Forelimb muscle (tissue), 1 donor: Measurements from ENCODE around the gene CR1. TPM values are rescaled to one million over a fixed set of nuclear protein-coding genes. Genes with fewer than 3 reads are reported as not detected.
"Not testable (repeated sequence)": the region's sequence is repeated elsewhere in the genome, so short reads cannot be mapped to it uniquely, and the experiment has no call there.

Experiments
- DNase-seq: peaks from one replicate; pipeline ENCODE4 v3.0.0-alpha.2; 2013; ENCODE audit warnings: low read depth
- polyA plus RNA-seq: library from polyadenylated mRNA; unstranded; fragments of 120-200 nt; gene quantifications from one replicate; pipeline ENCODE4 v1.2.1, GENCODE V29; 2013; ENCODE audit not compliant: insufficient read length

The CR1 gene
- polyA plus RNA-seq: 0.78 TPM

- no peak for DNase-seq
Observed at GRCh38 chr1:207495801-207496792, at the start of gene CR1. CR1 (plus strand) TSS chr1:207496157; CDS start chr1:207496268, 111 bp downstream.

DNA sequence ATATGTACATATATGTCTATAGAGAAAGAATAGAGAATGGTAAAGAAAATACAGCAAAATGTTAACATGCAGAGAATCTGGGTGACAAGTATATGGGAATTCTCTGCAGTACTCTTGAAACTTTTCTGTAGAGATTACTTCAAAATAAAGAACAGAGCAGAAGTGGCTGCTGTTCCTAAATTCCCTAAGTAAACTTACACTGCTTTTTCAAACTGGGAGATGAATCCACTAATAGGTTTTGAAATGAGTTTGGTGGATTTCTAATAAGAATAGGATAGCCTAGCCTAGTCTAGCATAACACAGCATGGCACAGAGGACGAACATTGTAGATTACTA, 42.3 kb upstream of the CR1 start:
- no peak for DNase-seq

DNA sequence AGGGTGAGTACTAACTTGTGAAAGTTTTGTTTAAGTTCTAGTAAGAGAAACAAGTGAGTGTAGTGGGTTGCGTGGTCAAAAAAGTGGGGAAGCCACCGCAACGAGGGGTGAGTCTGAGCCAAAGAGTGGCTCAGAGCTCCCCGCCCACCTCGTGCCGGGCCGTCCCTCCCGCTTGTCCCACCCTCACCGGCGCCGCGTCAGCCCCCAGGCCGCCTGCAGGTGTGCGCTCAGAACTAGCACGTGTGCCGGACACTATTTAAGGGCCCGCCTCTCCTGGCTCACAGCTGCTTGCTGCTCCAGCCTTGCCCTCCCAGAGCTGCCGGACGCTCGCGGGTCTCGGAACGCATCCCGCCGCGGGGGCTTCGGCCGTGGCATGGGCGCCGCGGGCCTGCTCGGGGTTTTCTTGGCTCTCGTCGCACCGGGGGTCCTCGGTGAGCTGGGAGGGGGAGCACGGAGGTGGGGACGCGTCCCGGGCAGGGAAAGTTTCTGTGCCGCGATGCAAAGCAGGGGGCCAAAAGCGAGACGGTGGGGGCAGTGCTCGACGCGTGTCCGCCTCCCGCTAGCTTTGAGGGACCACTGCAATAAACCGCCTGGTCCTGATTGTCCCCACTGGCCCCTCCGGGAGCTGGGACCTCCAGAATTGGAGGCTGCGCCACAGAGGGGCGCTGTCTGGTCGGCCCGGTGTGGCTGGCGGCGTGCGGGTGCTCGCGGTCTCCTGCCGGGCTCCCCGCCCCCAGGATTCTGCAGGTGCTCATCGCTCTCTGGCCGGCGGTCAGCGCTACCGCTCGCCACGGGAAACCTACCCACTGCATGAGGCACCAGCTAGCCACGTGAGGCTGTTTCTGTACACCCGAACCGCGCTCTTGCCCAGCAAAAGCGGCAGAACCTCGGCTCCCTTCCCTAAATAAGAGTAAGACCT, 41.7 kb upstream of the CR1 start, which contains the start of gene CR2:
CR2 (plus strand) TSS at position 283 of the 919 bp plus-strand sequence; CDS start at position 374, 91 bp downstream.
- no peak for DNase-seq

DNA sequence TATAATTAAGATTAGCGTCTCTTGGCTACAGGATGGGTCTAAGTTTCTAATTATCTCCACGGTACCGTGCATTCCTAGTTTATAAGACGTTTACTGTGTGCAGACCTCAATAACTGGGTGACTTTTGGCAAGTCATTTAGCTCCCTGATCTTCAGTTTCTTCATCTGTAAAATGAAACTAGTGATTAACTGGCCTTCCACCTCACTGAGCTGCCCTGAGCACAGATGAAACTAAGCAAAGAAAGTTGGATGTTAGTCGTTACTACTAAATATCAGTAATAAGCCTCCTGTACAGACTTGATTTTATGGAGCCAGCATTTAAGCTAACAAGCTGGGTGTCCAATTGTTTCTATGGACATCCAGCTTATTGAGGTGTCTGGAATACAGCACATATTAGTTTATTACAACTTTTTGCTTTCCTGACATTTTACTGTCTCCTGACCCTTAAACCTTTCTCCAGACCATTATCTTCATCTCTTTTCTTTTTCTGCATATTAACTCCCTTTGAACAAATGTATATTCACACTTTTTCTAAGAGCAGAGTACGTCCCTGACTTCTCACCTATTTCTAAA, 40.7 kb upstream of the CR1 start:
- DNase-seq: no peak

DNA sequence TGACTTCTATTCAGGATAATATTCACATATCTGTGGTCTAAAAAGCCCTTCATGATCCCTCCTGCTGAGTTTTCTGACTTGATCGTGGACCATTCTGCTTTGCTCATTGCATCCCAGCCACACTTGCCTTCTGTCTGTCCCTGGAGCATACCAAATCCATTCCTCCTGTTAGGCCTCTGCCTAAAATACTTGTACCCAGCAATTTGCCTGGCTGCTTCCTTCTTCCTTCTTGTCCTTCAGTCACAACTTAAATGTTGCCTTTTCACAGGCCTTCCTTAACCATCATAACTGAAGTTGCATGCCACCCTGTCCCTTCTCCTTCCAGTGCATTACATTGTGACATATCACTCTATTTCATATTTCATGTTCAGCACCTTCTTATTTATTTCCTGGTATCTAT, 37.5 kb upstream of the CR1 start:
- DNase-seq: no peak

DNA sequence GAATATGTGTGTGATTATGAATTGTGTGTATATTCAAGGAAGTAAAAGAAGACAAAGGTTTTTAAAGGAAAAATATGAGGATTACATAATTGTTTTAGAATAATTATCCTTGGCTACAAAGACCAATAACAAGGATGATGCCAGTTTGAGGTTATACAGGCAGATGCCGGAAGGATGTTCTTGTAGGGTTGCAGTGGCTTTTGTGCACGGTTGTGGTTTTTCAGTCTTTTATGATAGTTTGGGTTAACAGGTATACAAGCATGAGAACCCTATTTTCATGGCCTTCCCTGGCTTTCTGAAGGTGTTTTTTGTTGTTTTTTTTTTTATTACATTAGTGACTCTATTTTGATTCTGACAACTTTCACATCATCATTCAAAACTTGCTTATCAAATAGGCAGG, 36.9 kb upstream of the CR1 start:
- no peak for DNase-seq

DNA sequence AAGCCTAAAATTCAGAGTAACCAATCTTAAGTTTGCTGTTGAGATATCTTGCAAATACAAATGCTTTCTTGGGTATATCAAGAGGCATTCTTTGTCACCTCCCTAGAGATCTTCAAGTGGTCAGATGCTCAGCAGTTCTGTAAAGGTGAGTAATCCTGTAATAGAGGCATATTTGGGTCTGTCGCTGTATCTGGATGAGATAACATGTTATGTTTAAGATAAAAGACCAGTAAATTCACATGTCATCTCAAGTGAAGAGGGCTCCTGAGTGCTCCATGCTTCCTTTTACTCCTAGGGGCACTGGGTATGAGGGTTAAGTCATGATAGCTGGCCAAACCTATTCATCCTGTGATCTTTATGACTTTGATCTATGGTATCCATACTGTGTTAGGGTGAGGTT, 34.3 kb upstream of the CR1 start:
- no peak for DNase-seq

DNA sequence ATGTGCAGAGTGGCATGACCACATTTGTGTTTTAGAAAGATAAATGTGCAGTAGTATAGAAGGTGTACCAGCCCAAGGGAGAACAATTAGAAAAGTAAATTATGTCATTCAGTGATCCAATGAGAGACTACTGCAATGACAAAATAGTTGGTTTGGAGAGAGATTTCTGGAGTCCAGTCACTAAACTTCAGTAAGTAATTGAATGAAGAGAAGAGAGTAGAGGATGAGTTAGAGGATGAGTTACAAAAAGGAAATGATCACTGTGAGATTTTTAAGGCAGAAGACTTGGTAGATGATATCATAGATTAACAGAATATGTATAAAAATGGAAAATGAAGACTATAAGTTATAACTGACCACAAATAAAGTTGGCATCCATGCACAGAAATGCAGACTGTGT, 33.4 kb upstream of the CR1 start:
- DNase-seq: no peak

DNA sequence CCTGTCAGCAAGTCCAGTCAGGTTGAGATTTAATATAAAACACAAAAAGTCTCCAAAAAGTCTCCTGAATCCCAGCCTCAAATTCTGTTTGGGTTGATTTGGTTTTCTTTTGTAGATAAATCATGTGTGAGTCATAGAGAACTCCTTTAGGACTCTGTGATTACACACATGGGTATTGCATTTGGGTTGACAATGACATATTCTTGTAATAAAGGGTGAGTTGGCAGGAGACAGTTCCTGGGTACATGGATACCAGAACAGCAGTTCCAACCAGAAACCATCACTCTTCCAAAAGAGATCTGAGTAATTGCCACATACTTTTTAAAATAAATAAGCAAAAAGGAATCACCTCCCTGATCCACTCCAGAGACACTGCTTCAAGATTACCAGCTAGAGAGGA, 32.9 kb upstream of the CR1 start:
- no peak for DNase-seq

DNA sequence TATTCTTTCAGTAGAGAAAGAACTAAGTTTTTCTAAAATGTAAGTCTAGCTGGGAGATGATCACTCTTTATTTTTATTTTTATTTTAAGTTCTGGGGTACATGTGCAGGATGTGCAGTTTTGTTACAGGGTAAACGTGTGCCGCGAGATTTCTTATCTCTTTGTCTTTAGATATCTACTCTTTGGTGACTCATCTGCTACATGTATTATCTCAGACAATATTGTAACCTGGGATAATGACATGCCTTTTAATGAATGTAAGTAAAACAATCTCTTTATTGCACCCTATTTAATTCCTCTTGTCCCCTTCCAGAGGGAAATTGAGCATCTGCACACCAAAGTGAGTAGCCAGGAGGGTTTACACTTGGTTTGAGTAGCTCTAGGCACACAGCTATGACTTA, 32.4 kb upstream of the CR1 start:
- DNase-seq: no peak

- DNase-seq: no peak
Observed at GRCh38 chr1:207470927-207471326, 25.0 kb upstream of the CR1 start.

DNA sequence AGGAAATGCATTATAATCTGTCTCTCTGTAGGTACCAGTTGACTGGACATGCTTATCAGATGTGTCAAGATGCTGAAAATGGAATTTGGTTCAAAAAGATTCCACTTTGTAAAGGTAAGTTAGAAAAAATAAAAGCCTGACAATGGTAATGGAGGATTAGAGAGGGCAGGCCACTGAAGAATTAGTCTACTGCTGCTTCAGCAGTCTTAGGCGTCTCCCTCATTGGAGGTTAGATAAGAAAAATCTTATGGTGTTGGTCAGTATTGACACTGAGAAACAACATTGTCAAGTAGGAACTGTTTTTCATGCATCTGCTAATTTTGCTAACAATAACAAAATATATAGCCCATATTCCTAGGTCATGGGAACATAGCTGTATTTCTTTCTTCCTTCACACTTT, 21.7 kb upstream of the CR1 start:
- DNase-seq: no peak

GRCh38 chr1:207486198-207486597, 9.8 kb upstream of the CR1 start:
- no peak for DNase-seq

DNA sequence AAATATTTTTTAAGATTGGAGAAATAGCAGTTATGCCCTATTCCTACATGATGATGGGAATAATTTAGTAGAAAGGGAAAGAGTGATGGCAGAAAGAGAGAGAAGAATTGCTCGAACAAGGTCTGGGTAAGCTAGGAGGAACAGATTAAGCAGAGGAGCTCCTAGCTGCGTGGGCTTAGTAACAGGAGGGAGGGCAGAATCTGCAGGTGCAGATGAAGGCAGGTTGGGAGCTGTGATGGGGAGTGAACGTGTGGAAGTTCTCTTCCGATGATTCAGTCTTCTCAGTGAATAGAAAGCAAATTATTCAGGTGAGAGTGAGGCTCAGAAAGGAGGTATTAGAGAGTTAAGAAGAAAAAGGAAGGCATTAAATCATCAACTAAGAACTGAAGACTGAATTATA, 8.3 kb upstream of the CR1 start:
- DNase-seq: no peak

GRCh38 chr1:207493212-207493611, 2.7 kb upstream of the CR1 start:
- no peak for DNase-seq

DNA sequence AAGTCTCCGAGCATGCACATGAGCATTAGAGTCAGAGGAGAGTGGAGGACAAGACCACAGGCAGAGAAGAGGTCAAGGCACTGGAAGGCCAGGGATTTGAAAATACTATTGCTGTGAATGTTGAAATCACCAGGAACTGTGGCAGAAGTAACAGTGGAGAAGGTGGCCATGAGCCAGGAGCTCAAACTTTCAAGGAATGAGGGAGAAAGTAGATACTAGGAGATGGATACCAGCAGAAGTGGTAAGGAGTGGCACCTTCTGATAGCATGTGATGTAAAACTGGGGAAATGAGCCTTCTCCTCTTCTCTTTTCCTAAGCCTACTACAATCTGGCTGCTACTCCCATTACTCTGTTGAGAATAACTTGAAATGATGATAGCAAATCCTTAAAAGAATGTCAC, 1.8 kb upstream of the CR1 start:
- DNase-seq: no peak

GRCh38 chr1:207495281-207495680, 676 bp upstream of the CR1 start:
- DNase-seq: not testable (repeated sequence)

DNA sequence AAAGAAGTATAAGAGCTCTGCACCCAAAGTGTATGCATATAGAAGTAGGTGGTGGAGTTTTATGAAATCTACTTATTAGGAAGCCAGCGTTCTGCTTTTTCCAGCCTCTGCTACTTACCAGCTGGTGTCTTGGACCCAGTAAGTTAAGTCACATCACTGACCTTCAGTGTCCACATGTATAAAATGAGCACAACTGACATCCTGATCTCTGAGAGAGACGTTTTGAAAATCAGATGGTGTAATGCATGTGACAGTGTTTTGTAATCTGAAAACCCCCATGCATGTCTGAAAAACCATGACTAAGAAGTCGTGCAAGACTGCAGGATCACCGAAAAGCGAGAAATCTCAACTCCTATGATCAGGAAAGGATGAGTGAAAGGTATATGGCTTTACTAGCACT, 2.0 kb downstream of the CR1 start:
- no peak for DNase-seq

GRCh38 chr1:207499573-207499972, 3.6 kb downstream of the CR1 start:
- DNase-seq: peak; percentile 35

DNA sequence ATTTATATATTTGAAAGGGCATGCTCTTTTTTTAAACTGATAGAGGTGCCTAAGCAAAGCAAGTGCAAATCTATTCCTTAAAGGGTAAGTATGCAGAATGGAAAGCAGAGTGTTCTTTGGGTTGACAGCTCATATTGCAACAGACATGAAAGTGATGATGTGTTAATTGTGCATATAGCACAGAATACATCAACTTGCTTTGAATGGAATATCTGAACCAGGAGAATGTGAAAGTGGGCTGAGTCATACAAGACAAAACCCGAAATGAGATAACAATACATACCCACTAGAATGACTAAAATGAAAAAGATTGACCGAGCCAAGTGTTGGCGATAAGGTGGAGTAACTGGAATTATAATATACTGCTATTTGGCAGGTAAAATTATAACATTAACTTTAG, 4.3 kb downstream of the CR1 start:
- DNase-seq: no peak

GRCh38 chr1:207501071-207501470, 5.1 kb downstream of the CR1 start:
- DNase-seq: no peak

DNA sequence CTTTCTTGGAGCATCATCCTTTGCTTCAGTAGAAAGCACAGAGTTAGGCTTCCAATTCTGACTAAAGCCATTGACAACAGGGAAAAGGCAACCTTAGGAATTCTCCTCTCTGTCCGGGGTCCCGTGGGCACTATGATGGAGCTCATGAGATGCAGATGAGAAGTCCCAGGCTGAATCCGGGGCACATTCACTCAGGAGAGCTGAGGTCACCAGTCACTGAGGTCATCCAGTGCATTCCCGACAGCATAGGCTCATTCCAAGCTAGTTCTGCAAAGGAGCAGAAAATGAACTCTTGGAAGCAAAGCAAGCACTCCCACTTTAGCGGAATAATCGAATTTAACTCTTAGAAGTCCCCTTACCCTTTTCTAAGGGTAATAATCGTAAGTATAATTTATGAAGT, 6.8 kb downstream of the CR1 start:
- no peak for DNase-seq
